Measurements from ENCODE around the gene PRG3. TPM values are rescaled to one million over a fixed set of nuclear protein-coding genes. Genes with fewer than 3 reads are reported as not detected.

Gene PRG3
- total RNA-seq, 4 donors from 2014 or later, result not detected

GRCh38 chr11:57386178-57386940, 5.4 kb upstream of the PRG3 start:
- Histone ChIP-seq H3K4me1 (no peaks in the 10 kb centered on the region), H3K36me3 (no peaks in the 10 kb centered on the region), H3K27me3 (no peaks in the 10 kb centered on the region), H3K9me3 (no peaks in the 10 kb centered on the region), H3K27ac (no peak overlapping the region), H3K4me3 (no peak overlapping the region)
- TF ChIP-seq POLR2A (IDR thresholded peaks at IDR 0.05) (no peak), CTCF (IDR thresholded peaks at IDR 0.05) (no peak), EP300 (IDR thresholded peaks at IDR 0.05) (no peak)
- no peak for DNase-seq (ENCODE audit: low spot score in 2 of 2)
- WGBS, 2 donors, result 59 to 73% methylated on average over 5 of the region's 5 CpGs

- no peaks in the 10 kb centered on the region for H3K9me3 ChIP-seq
- 27 to 41% methylated on average over 9 to 10 of the region's 10 CpGs for WGBS, 2 donors
- H3K36me3 ChIP-seq, result no peaks in the 10 kb centered on the region
- H3K4me1 ChIP-seq, result no peaks in the 10 kb centered on the region
- H3K27ac ChIP-seq, result no peak overlapping the region
- no peak for DNase-seq (ENCODE audit: low spot score in 2 of 2)
- no peak overlapping the region for H3K4me3 ChIP-seq
- TF ChIP-seq EP300 (IDR thresholded peaks at IDR 0.05), result no peak
- TF ChIP-seq POLR2A (IDR thresholded peaks at IDR 0.05), result no peak
- no peak for TF ChIP-seq CTCF (IDR thresholded peaks at IDR 0.05)
- no peaks in the 10 kb centered on the region for H3K27me3 ChIP-seq
Measured at GRCh38 chr11:57379732-57380131, 1.2 kb downstream of the PRG3 start.

GRCh38 chr11:57378186-57378585, 2.8 kb downstream of the PRG3 start:
- no peaks in the 10 kb centered on the region for H3K36me3 ChIP-seq
- no peak for DNase-seq (ENCODE audit: low spot score in 2 of 2)
- no peak overlapping the region for H3K27ac ChIP-seq
- H3K9me3 ChIP-seq, result peaks cover 0 to 3% (median 0%) of the 10 kb centered on the region in 4 donors
- no peak overlapping the region for H3K4me3 ChIP-seq
- H3K4me1 ChIP-seq, result no peaks in the 10 kb centered on the region
- no peak for TF ChIP-seq EP300 (IDR thresholded peaks at IDR 0.05)
- no peak for TF ChIP-seq POLR2A (IDR thresholded peaks at IDR 0.05)
- no peak for TF ChIP-seq CTCF (IDR thresholded peaks at IDR 0.05)
- H3K27me3 ChIP-seq, result no peaks in the 10 kb centered on the region

DNA sequence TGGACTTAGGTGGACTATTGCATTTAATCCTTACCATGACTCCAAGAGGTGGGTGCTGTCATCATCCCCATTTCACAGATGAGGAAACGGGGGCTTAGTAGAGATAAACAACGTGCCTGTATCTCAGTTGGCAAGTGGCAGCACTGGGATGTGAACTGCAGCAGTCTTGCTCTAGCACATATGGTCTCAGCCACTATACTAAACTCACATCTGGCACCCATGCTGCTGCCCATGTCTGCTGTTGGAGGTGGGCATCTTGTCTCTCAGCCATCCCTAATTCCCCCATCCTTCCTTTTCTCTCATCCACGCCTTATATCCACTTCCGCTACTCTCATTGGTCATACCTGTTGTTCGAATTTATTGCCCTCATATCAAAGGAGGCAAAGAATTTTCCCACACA, 3.8 kb downstream of the PRG3 start:
- H3K27ac ChIP-seq, result no peak overlapping the region
- no peak overlapping the region for H3K4me3 ChIP-seq
- DNase-seq (ENCODE audit: low spot score in 2 of 2), result no peak
- H3K36me3 ChIP-seq, result no peaks in the 10 kb centered on the region
- H3K4me1 ChIP-seq, result no peaks in the 10 kb centered on the region
- no peak for TF ChIP-seq EP300 (IDR thresholded peaks at IDR 0.05)
- TF ChIP-seq POLR2A (IDR thresholded peaks at IDR 0.05), result no peak
- TF ChIP-seq CTCF (IDR thresholded peaks at IDR 0.05), result no peak
- no peaks in the 10 kb centered on the region for H3K27me3 ChIP-seq
- WGBS, 2 donors, result 55 to 63% methylated on average over 5 of the region's 5 CpGs
- peaks cover 0 to 3% (median 0%) of the 10 kb centered on the region in 4 donors for H3K9me3 ChIP-seq

DNA sequence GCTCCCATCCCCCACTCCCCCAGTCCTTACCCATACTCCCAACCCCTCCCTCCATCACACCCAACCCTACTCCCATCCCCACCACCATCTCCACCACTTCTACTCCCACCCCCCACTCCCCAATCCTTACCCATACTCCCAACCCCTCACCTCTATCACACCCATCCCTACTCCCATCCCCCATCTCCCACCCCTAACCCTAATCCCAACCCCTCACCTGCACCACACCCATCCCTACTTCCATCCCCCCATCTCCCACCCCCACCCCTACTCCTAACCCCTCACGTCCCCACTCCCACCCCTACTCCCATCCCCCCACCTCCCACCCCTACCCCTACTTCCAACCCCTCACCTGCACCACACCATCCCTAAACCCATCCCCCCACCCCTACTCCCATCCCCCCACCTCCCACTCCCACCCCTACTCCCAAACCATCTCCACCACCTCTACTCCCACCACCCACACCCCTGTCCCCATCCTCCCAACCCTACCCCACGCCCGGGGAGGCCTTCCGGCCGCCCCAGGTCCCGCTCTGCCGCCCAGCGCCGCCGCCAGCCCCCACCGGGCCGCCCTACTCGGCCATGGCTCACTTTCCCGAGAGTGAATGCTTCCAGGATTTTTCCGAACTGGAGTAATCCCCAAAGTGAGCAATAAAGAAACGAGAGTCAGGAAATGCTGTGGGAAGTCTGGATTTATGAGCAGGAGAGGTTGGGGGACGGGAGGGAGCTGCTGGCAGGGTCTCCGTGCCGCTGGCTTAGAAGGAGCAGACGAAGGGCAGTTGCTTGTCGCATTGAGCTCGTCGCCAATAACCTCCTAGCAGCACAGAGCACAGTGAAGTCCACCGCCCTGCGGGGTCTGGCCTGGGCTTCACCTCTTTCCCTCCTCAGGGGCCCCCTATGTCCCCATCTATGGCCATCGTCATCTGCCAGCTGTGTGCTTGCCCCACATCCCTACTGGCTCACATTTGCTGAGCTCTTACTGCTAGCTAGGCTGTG, 4.6 kb downstream of the PRG3 start:
- Histone ChIP-seq H3K4me3 (no peak overlapping the region), H3K4me1 (no peaks in the 10 kb centered on the region), H3K9me3 (peaks cover 0 to 3% (median 0%) of the 10 kb centered on the region in 4 donors), H3K36me3 (no peaks in the 10 kb centered on the region), H3K27ac (no peak overlapping the region), H3K27me3 (no peaks in the 10 kb centered on the region)
- no peak for DNase-seq (ENCODE audit: low spot score in 2 of 2)
- TF ChIP-seq EP300 (IDR thresholded peaks at IDR 0.05) (no peak), POLR2A (IDR thresholded peaks at IDR 0.05) (no peak), CTCF (IDR thresholded peaks at IDR 0.05) (no peak)
- WGBS, 2 donors, result 55 to 63% methylated on average over 25 to 26 of the region's 26 CpGs
